ENCODE measurements around the gene HOXB3. TPM values are rescaled to one million over a fixed set of nuclear protein-coding genes. Genes with fewer than 3 reads are reported as not detected.

HOXB3 gene
- total RNA-seq, 2 experiments from 2014 or later = 10.5 to 13.6 TPM

GRCh38 chr17:48576479-48577309 lies 13.3 kb downstream of the HOXB3 start:
- Mint-ChIP-seq H3K4me1 (peaks cover 29% of the 10 kb centered on the region), H3K9me3 (no peaks in the 10 kb centered on the region), H3K36me3 (peaks cover 12% of the 10 kb centered on the region), H3K27ac (no peak overlapping the region), H3K27me3 (peaks cover 34% of the 10 kb centered on the region), H3K4me3 (peak overlapping the region; percentile 89)
- POLR2A ChIA-PET = interaction anchor here (0.9 to 1.4 kb wide), 2 partner anchors 71 to 124 kb away, joined by 3 to 4 read pairs; no protein-coding TSS in a partner anchor
- DNase-seq = no peak
- ATAC-seq (ENCODE audit: low read depth) = no peak

- ATAC-seq (ENCODE audit: low read depth) = no peak
- H3K4me1 Mint-ChIP-seq = peaks cover 27% of the 10 kb centered on the region
- no peak overlapping the region for H3K27ac Mint-ChIP-seq
- no peak for DNase-seq
- POLR2A ChIA-PET = interaction anchor here (0.6 kb wide), 1 partner anchor 65 kb away, joined by 8 read pairs; no protein-coding TSS in a partner anchor
- peak overlapping the region; percentile 43 for H3K4me3 Mint-ChIP-seq
- H3K36me3 Mint-ChIP-seq = peaks cover 12% of the 10 kb centered on the region
- H3K9me3 Mint-ChIP-seq = no peaks in the 10 kb centered on the region
- peaks cover 26% of the 10 kb centered on the region for H3K27me3 Mint-ChIP-seq
These were observed 14.2 kb downstream of the HOXB3 start for GRCh38 chr17:48575673-48576478.

- no peak for ATAC-seq (ENCODE audit: low read depth)
- Mint-ChIP-seq H3K9me3 (no peaks in the 10 kb centered on the region), H3K4me1 (peaks cover 23% of the 10 kb centered on the region), H3K4me3 (no peak overlapping the region), H3K27ac (no peak overlapping the region), H3K36me3 (peaks cover 12% of the 10 kb centered on the region), H3K27me3 (peaks cover 18% of the 10 kb centered on the region)
- POLR2A ChIA-PET = interaction anchor here (1.0 kb wide), 1 partner anchor 71 kb away, joined by 5 read pairs; no protein-coding TSS in a partner anchor
- DNase-seq = no peak
These were observed 14.9 kb downstream of the HOXB3 start for GRCh38 chr17:48575066-48575582.

GRCh38 chr17:48574505-48575065 lies 15.5 kb downstream of the HOXB3 start:
- Mint-ChIP-seq H3K27ac (no peak overlapping the region), H3K27me3 (peaks cover 14% of the 10 kb centered on the region), H3K4me3 (no peak overlapping the region), H3K9me3 (no peaks in the 10 kb centered on the region), H3K36me3 (peaks cover 9% of the 10 kb centered on the region), H3K4me1 (peaks cover 20% of the 10 kb centered on the region)
- no peak for ATAC-seq (ENCODE audit: low read depth)
- no peak for DNase-seq
- POLR2A ChIA-PET = interaction anchor here (1.0 kb wide), 1 partner anchor 71 kb away, joined by 5 read pairs; no protein-coding TSS in a partner anchor

- H3K4me3 Mint-ChIP-seq = no peak overlapping the region
- no peaks in the 10 kb centered on the region for H3K9me3 Mint-ChIP-seq
- DNase-seq = no peak
- ATAC-seq (ENCODE audit: low read depth) = no peak
- H3K27me3 Mint-ChIP-seq = peaks cover 8% of the 10 kb centered on the region
- peaks cover 9% of the 10 kb centered on the region for H3K36me3 Mint-ChIP-seq
- no peak overlapping the region for H3K27ac Mint-ChIP-seq
- POLR2A ChIA-PET = no interaction called here
- peaks cover 11% of the 10 kb centered on the region for H3K4me1 Mint-ChIP-seq
These were observed 18.1 kb downstream of the HOXB3 start for GRCh38 chr17:48571826-48572417.

GRCh38 chr17:48571024-48571818 lies 18.8 kb downstream of the HOXB3 start:
- DNase-seq = no peak
- no peak for ATAC-seq (ENCODE audit: low read depth)
- Mint-ChIP-seq H3K36me3 (peaks cover 9% of the 10 kb centered on the region), H3K4me1 (peaks cover 9% of the 10 kb centered on the region), H3K4me3 (no peak overlapping the region), H3K9me3 (no peaks in the 10 kb centered on the region), H3K27me3 (peaks cover 8% of the 10 kb centered on the region), H3K27ac (no peak overlapping the region)
- POLR2A ChIA-PET = interaction anchor here (1.6 kb wide), 1 partner anchor 24 kb away, joined by 3 read pairs; no protein-coding TSS in a partner anchor

GRCh38 chr17:48570325-48571023 lies 19.6 kb downstream of the HOXB3 start:
- ATAC-seq (ENCODE audit: low read depth) (no peak), DNase-seq (no peak)
- H3K27me3 Mint-ChIP-seq = peaks cover 8% of the 10 kb centered on the region
- POLR2A ChIA-PET = interaction anchor here (1.6 kb wide), 1 partner anchor 24 kb away, joined by 3 read pairs; no protein-coding TSS in a partner anchor
- peaks cover 5% of the 10 kb centered on the region for H3K36me3 Mint-ChIP-seq
- H3K4me3 Mint-ChIP-seq = no peak overlapping the region
- H3K27ac Mint-ChIP-seq = no peak overlapping the region
- peaks cover 5% of the 10 kb centered on the region for H3K4me1 Mint-ChIP-seq
- H3K9me3 Mint-ChIP-seq = no peaks in the 10 kb centered on the region

- DNase-seq = no peak
- H3K9me3 Mint-ChIP-seq = no peaks in the 10 kb centered on the region
- H3K4me3 Mint-ChIP-seq = no peak overlapping the region
- H3K27ac Mint-ChIP-seq = no peak overlapping the region
- POLR2A ChIA-PET = interaction anchor here (1.6 kb wide), 1 partner anchor 23 kb away, joined by 3 read pairs; no protein-coding TSS in a partner anchor
- peaks cover 5% of the 10 kb centered on the region for H3K4me1 Mint-ChIP-seq
- ATAC-seq (ENCODE audit: low read depth) = no peak
- H3K27me3 Mint-ChIP-seq = peaks cover 8% of the 10 kb centered on the region
- peaks cover 5% of the 10 kb centered on the region for H3K36me3 Mint-ChIP-seq
These were observed 20.2 kb downstream of the HOXB3 start for GRCh38 chr17:48569674-48570324.

GRCh38 chr17:48569240-48569582 lies 20.8 kb downstream of the HOXB3 start:
- peaks cover 5% of the 10 kb centered on the region for H3K36me3 Mint-ChIP-seq
- peaks cover 5% of the 10 kb centered on the region for H3K4me1 Mint-ChIP-seq
- H3K27ac Mint-ChIP-seq = no peak overlapping the region
- H3K4me3 Mint-ChIP-seq = no peak overlapping the region
- POLR2A ChIA-PET = interaction anchor here (1.6 kb wide), 1 partner anchor 22 kb away, joined by 3 read pairs; no protein-coding TSS in a partner anchor
- DNase-seq (no peak), ATAC-seq (ENCODE audit: low read depth) (no peak)
- H3K27me3 Mint-ChIP-seq = peaks cover 11% of the 10 kb centered on the region
- no peaks in the 10 kb centered on the region for H3K9me3 Mint-ChIP-seq

GRCh38 chr17:48568499-48569239 lies 21.4 kb downstream of the HOXB3 start:
- H3K36me3 Mint-ChIP-seq = peaks cover 5% of the 10 kb centered on the region
- POLR2A ChIA-PET = no interaction called here
- peaks cover 13% of the 10 kb centered on the region for H3K27me3 Mint-ChIP-seq
- peak overlapping the region; percentile 20 for H3K4me3 Mint-ChIP-seq
- no peak for DNase-seq
- H3K9me3 Mint-ChIP-seq = no peaks in the 10 kb centered on the region
- ATAC-seq (ENCODE audit: low read depth) = no peak
- no peak overlapping the region for H3K27ac Mint-ChIP-seq
- H3K4me1 Mint-ChIP-seq = peaks cover 5% of the 10 kb centered on the region
